H1 (cell line): ENCODE results near the gene APOC1. TPM values are rescaled to one million over a fixed set of nuclear protein-coding genes. Genes with fewer than 3 reads are reported as not detected.
A peak's percentile ranks its signal among the peaks of the same experiment; 100 is the strongest.

Experiments used
- CHD1 ChIP-seq: IDR thresholded peaks from 2 replicates; pipeline ENCODE4 v1.6.1; 2012; ENCODE audit warnings: low read depth, low read length, improper control_type of control experiment
- CTCF ChIP-seq, 3 experiments: IDR thresholded peaks; 1 replicate in 2 of 3; 2 replicates in 1 of 3; pipeline versions ENCODE4 v1.5.1 to v1.6.1; 2011; ENCODE audit warnings: low read length in 3 of 3, mild to moderate bottlenecking in 3 of 3, inconsistent platforms in 2 of 3, low read depth in 1 of 3, moderate library complexity in 1 of 3; ENCODE audit not compliant: insufficient read depth in 1 of 3; ENCODE audit errors: control extremely low read depth in 1 of 3
- EGR1 ChIP-seq: IDR thresholded peaks from 2 replicates; pipeline ENCODE4 v1.6.1; 2011; ENCODE audit warnings: low read depth, low read length, borderline replicate concordance
- EZH2 ChIP-seq: fragments of 200-600 bp; sonication (generic); IDR thresholded peaks from 2 replicates; pipeline ENCODE4 v1.7.1; 2012; ENCODE audit warnings: low read depth, mild to moderate bottlenecking, moderate library complexity, low read length, inconsistent platforms; ENCODE audit not compliant: severe bottlenecking
- GABPA ChIP-seq: IDR thresholded peaks from 2 replicates; pipeline ENCODE4 v1.6.1; 2011; ENCODE audit warnings: mild to moderate bottlenecking, low read length, moderate library complexity, borderline replicate concordance; ENCODE audit not compliant: insufficient read depth
- KDM1A ChIP-seq: fragments of 200-600, 300-600 bp; sonication (generic); IDR thresholded peaks from 2 replicates; pipeline ENCODE4 v1.7.1; 2016; ENCODE audit warnings: mild to moderate bottlenecking, low read length, borderline replicate concordance
- MAFK ChIP-seq: IDR thresholded peaks from 2 replicates; pipeline ENCODE4 v1.6.1; 2012; ENCODE audit warnings: low read depth, mild to moderate bottlenecking, improper control_type of control experiment, low read length
- MAX ChIP-seq: IDR thresholded peaks from 2 replicates; pipeline ENCODE4 v1.6.1; 2012; ENCODE audit warnings: inconsistent platforms
- POLR2A ChIP-seq, 2 experiments: IDR thresholded peaks; 1 replicate in 1 of 2; 2 replicates in 1 of 2; pipeline ENCODE4 v1.6.1; 2011; ENCODE audit warnings: low read depth in 2 of 2, low read length in 2 of 2, mild to moderate bottlenecking in 2 of 2; ENCODE audit errors: control extremely low read depth in 1 of 2
- POLR2AphosphoS5 ChIP-seq: IDR thresholded peaks from 2 replicates; pipeline ENCODE4 v1.6.1; 2011; ENCODE audit warnings: low read depth, low read length
- RAD21 ChIP-seq, 2 experiments: IDR thresholded peaks in 1 of 2; conservative IDR thresholded peaks in 1 of 2; 2 replicates each; pipeline ENCODE4 v1.6.1; 2011; ENCODE audit warnings: low read depth in 2 of 2, low read length in 2 of 2, improper control_type of control experiment in 1 of 2, inconsistent platforms in 1 of 2, mild to moderate bottlenecking in 1 of 2, moderate library complexity in 1 of 2
- RNF2 ChIP-seq: fragments of 200-900, 300-1000 bp; sonication (generic); IDR thresholded peaks from 2 replicates; pipeline ENCODE4 v1.7.1; 2016; ENCODE audit warnings: borderline replicate concordance, low read depth, mild to moderate bottlenecking, antibody characterized with exemption, low read length; ENCODE audit not compliant: poor library complexity, severe bottlenecking; ENCODE audit errors: missing control alignments
- RXRA ChIP-seq: IDR thresholded peaks from 2 replicates; pipeline ENCODE4 v1.6.1; 2011; ENCODE audit warnings: low read depth, mild to moderate bottlenecking, low read length, moderate library complexity; ENCODE audit not compliant: insufficient read depth
- SIRT6 ChIP-seq: IDR thresholded peaks from one replicate; pipeline ENCODE4 v1.7.1; 2012; ENCODE audit warnings: low read length, inconsistent platforms
- SP2 ChIP-seq: IDR thresholded peaks from 2 replicates; pipeline ENCODE4 v1.6.1; 2012; ENCODE audit warnings: mild to moderate bottlenecking, low read length, inconsistent platforms
- TCF12 ChIP-seq: IDR thresholded peaks from 2 replicates; pipeline ENCODE4 v1.6.1; 2011; ENCODE audit warnings: low read depth, mild to moderate bottlenecking, low read length
- USF2 ChIP-seq: IDR thresholded peaks from 2 replicates; pipeline ENCODE4 v1.6.1; 2011; ENCODE audit warnings: low read length, improper control_type of control experiment
- polyA plus RNA-seq, 7 experiments: library from polyadenylated mRNA; depleted of rRNA in 3 of 7; stranded (reverse) in 5 of 7; unstranded in 2 of 7; fragments of >200 nt in 5 of 7; fragments of 200-250 nt in 2 of 7; gene quantifications; 1 replicate in 5 of 7; 2 replicates in 1 of 7; 4 replicates in 1 of 7; pipeline versions ENCODE4 v1.2.1 to v1.2.3, GENCODE V29; 2011 to 2013; ENCODE audit warnings: missing spikeins in 2 of 7, mixed read lengths in 2 of 7
- total RNA-seq: library from RNA; stranded (reverse); fragmentation: NEBNext Ultra II Directional; extraction: Animal tissue kit (Norgen Biotek cat#: 25700); gene quantifications from 2 replicates; pipeline ENCODE4 v1.2.1, GENCODE V29; 2021

Gene APOC1
- total and polyA plus RNA-seq, 2 of the 8 experiments (the other 6 are each of a cell fraction or from before 2014, with no cell fraction given), result 55.8 to 78.2 TPM

GRCh38 chr19:44904426-44904994 lies 9.9 kb upstream of the APOC1 start (continued):
- TF ChIP-seq KDM1A (peak; percentile 60; the same call in 1 of the 2 replicates), MAFK (no peak), POLR2AphosphoS5 (peak; percentile 72), USF2 (no peak), TCF12 (0 out of 2 replicates have a peak, but pooled peaks have one; percentile 4), EGR1 (no peak), CTCF (IDR thresholded peaks at IDR 0.05; ENCODE audit: control extremely low read depth in 1 of 3, insufficient read depth in 1 of 3, low read depth in 1 of 3, low read length in 3 of 3) (peak; percentile 60 to 82 (median 68)), GABPA (no peak), MAX (no peak), SIRT6 (no peak), CHD1 (no peak), SP2 (no peak), EZH2 (no peak), RNF2 (no peak), RXRA (no peak), RAD21 (IDR thresholded peaks at IDR 0.05 in 1 of 2, conservative IDR thresholded peaks at IDR 0.05 in 1 of 2; ENCODE audit: low read depth in 2 of 2, low read length in 2 of 2) (peak; percentile 27 to 51; a peak in 3 of 4 replicates), POLR2A (IDR thresholded peaks at IDR 0.05; ENCODE audit: control extremely low read depth in 1 of 2, low read depth in 2 of 2, low read length in 2 of 2) (peak; percentile 20 to 54)
- TF ChIP-seq, all 59 proteins: peak for 7
